DMS153 (cell line): ENCODE measurements around the gene DNM1.
A peak's percentile ranks its signal among the peaks of the same experiment; 100 is the strongest.

Experiments
- DNase-seq: peaks from one replicate; lab custom pipeline; 2025; lab: John Stamatoyannopoulos, UW

Gene DNM1

GRCh38 chr9:128252317-128253139 is 49.3 kb downstream of the DNM1 start:
- DNase-seq = no peak

DNA sequence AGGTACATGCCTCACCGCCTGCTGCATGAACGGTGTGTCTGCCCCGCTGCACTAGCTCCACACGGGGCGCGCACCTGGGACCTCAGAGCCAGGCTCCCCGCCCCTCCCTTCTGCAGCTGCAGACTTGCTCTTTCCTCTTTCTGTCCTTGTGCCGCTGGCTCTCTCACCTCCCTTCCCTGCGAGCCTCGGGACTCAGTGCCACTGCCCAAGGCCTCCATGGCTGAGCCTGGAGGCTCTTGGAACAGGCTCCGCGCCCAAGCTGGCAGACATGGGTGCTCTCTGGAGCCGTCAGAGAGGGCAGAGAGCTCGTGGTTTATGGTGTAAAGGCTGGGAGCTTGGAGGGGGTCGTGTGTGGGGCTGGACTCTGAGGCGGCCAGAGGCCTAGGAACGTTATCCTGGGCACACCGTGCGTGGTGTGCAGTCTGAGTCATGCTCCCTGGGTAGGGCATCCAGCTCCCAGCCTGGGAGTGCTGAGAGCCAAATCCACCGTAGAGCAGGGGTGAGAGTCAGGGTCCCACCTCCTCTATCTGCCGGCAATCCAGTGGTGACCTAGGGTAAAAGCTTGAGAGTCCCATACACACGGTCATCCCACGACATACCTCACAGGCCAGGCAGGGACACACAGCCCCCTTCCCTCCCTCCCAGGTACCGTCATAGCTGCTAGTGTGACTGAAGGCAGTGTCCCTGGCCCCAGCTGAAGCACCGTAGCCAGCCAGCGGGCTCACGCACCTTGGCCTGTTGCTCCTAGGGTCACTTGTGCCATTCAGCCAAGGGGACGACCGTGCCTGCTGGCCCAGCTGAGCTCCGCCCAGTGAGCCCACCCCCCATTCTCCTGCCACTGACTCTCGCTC is 50.2 kb downstream of the DNM1 start:
- no peak for DNase-seq

GRCh38 chr9:128253991-128254346 is 50.8 kb downstream of the DNM1 start:
- DNase-seq = no peak

DNA sequence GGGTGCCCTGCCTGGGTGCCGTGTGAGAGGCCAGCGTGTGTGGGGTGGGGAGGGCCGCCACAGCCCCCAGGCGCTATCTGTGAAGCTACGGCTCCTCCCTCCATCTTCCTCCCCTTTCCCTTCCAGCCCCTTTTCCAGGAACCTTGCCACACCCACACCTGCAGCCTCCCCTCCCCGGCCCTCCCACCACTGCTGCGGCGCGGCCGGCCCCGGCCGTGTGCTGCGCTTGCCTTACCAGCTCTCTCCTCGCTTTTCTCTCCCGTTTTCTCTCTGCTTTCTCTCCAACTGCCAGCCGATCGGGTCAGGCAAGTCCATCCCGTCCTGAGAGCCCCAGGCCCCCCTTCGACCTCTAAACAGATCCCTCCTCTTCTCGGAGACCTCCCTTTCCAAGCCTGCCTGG is 51.2 kb downstream of the DNM1 start:
- DNase-seq = no peak

GRCh38 chr9:128254855-128255759 is 51.9 kb downstream of the DNM1 start:
- DNase-seq = no peak

GRCh38 chr9:128257086-128257825 is 54.1 kb downstream of the DNM1 start:
- no peak for DNase-seq

DNA sequence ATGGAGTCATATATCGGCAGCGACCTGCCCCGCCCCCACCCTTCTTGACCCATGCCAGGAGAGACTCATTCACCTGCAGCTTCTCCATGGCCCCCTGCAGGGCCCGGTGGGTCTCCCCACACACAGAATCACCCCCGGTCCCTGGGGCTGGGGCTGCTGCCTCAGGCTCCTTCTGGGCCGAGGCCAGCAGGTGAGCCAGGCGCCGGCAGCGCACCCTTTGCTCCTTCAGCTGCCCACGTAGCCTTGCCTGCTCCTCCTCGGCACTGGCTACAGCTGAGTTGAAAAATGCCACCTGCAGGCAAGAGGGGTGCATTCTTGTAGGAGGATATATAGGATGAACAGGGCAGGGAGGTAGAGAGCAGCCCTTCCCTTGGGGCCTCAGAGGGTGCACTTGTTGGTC is 54.7 kb downstream of the DNM1 start:
- DNase-seq = no peak

DNA sequence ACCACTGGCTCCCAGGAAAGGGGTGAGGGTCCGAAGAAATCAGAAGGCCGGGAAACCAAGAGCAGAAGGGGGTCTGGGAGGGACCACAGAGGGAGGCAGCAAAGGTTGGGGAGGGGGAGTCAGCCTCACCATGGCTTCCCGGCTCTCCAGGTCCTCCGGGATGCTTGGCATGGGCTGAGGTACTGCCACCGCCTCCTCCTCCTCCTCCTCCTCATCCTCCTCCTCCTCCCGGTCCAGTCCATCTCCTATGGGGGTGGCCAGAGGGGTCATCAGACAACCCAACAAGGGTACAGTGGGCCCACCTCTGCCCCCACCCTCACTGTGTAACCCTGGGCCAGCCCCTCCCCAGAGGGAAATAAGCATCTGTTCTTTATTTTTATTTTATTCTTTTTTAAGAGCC is 55.1 kb downstream of the DNM1 start:
- DNase-seq = no peak

DNA sequence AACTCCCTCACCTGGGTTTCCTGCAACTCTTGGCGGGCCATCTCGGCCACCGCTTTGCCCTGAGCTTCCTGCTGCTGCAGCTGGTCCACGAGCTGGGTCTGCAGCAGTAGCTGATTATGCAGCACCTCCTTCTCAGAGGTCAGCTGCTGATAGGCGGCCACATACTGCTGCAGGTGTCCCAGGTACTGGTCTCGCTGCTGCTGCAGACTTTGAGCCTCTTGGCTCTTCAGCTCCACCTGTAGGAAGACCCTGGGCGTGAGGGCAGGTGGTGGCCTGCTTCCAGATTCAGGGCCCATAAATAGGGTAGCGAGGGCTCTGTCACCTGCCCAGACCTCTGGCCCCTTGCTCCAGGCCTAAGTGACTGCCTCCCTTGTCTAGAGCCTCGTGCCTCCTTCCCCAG is 56.0 kb downstream of the DNM1 start:
- no peak for DNase-seq

GRCh38 chr9:128260340-128260739 is 57.2 kb downstream of the DNM1 start:
- DNase-seq = no peak

GRCh38 chr9:128262687-128263086 is 59.5 kb downstream of the DNM1 start:
- DNase-seq = no peak

- DNase-seq = no peak
These were observed 62.2 kb downstream of the DNM1 start for GRCh38 chr9:128265348-128265847.

DNA sequence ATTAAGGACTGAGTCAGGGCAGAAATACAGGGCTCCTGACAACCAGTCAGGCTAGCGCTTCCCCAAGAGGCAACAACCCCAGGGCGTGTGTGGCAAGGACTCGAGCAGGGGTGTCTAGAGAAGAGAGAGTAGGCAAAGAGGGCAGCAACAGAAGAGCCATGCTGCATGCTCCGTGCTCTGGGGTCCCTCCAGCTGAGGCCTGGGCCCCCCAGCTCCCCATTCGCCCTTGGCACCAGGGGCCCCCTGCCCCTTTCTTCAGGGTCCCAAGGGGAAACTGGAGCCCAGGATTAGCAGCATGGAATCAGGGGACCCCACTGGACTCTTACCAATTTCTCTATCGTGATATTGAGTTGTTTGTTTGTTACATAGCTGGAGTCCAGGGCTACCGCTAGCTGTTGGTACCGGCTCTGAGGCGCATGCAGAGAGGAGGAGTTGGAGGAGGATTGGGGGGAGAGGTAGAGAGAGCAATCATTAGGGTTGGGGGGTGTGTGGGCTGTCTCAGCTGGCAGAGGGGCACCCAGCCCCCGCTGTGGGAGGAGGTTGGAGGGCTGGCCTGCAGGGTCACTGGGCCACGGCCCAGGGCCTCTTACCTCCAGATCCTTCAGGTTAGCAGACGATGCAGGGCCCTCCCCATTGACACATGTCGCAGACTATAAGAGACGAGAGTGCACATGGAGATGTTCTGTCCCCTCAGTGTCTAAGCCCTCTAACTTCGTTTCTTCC is 63.9 kb downstream of the DNM1 start:
- DNase-seq = no peak

DNA sequence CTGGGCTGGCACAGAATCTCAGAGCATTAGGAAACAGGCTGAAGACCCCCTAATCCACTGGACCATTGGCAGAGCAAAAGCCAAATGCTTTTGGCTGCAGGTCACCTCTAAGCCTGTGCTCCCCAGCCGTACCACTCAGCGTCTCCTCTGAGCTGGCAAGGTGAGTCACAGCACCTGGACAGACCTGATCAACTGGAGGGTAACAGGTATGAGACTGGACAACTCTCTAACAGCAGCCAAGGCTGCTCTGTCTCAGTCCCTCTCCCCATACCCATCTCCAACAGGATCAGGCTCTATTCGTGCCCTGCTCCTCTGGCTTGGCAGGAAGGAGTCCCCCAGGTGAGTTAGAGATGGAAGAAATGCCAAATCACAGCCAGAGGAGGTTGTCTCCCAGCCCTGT is 67.9 kb downstream of the DNM1 start:
- DNase-seq = no peak

- DNase-seq = no peak
These were observed 68.3 kb downstream of the DNM1 start for GRCh38 chr9:128271512-128271911.

GRCh38 chr9:128274245-128274644 is 71.1 kb downstream of the DNM1 start:
- no peak for DNase-seq

GRCh38 chr9:128275198-128276007 is 72.2 kb downstream of the DNM1 start, which contains the start of gene GOLGA2:
GOLGA2 (minus strand) TSS chr9:128276007; CDS start chr9:128275976, 31 bp downstream.
- DNase-seq = no peak

GRCh38 chr9:128276008-128276573 is 72.9 kb downstream of the DNM1 start, which contains the start of gene SWI5:
SWI5 (plus strand) TSS chr9:128276276.
- peak; percentile 97 for DNase-seq

DNA sequence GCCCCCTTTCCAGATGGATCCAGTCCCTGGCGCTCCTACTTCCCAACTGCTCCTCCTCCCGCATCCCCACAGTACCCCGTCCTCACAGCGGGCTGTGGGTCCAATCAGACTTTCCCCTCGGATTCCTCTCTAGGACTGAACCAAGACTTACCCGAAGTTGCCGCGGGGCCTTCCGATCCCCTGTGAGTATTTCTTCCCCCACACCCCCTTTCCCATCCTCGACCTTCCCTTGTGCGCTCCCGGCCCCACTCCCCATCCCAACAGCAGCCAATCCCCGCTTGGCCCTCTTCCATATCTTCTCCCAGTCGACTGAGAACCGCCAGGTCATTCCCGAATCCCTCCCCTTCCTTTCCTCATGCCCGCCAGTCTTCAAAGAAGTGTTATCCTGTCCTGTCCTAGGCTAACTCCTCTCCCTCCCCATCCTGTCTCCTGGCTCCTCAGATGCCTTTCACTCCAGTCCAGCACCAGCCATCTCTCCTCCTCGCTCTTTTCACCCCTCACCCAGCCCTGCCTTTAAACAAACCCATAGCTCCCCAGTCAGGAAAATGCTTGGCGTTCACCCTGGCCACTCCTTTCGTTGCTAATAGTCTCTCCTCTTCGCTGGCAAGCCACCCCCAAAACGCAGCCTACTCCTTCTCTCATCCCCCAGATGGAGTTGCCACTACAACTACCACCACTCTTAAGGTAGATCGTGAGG is 73.5 kb downstream of the DNM1 start:
- DNase-seq = no peak
